UCSD-AML1 (cell line): ENCODE measurements around the gene RNF11.

Experiments
- DNase-seq: peaks from one replicate; lab custom pipeline; 2025; ENCODE audit not compliant: unreplicated experiment; lab: John Stamatoyannopoulos, UW

The RNF11 gene

GRCh38 chr1:51311826-51312225 is 75.8 kb downstream of the RNF11 start:
- DNase-seq = no peak

GRCh38 chr1:51312718-51313117 is 76.6 kb downstream of the RNF11 start:
- DNase-seq = no peak

GRCh38 chr1:51313268-51313852 is 77.3 kb downstream of the RNF11 start:
- DNase-seq = no peak

DNA sequence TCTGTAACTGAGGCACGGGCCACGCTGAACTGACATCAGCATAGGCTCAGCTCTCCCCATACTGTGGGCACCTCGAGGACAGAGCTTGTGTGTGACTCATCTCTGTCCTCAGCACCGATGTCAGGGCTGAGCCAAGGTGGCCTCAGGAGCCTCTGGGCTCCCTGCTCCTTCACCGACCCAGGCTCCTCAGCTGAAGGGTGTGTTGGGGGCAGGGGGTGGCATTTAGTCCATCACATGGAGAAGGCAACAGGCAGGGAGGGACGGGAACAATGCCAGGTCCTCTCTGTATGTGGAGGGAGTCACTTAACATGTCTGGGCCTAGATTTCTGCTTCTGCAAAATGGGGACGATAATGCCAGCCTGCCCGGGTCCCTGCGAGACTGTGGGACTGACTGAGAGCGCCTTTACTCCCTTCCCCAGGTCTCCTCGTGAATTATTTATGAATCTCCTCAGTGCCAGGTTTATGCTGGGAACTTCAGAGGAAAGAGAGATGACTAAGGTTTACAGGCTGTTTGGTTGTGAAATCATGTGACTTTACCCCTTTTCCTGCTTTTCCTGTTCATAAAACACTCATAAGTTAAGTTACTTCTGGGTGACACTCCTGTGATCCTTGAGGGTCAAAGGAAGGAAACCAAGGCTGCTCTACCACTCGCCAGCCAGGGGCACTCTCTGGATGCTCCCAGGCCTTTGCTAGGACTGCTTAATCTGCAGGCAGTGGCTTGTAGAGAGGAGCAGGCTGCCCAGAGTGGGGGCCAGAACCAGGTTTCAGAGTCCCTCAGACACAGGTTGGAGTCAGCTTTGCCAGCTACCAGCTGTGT is 78.1 kb downstream of the RNF11 start:
- DNase-seq = peak; percentile 46

- no peak for DNase-seq
These were observed 78.9 kb downstream of the RNF11 start for GRCh38 chr1:51314974-51315373.

DNA sequence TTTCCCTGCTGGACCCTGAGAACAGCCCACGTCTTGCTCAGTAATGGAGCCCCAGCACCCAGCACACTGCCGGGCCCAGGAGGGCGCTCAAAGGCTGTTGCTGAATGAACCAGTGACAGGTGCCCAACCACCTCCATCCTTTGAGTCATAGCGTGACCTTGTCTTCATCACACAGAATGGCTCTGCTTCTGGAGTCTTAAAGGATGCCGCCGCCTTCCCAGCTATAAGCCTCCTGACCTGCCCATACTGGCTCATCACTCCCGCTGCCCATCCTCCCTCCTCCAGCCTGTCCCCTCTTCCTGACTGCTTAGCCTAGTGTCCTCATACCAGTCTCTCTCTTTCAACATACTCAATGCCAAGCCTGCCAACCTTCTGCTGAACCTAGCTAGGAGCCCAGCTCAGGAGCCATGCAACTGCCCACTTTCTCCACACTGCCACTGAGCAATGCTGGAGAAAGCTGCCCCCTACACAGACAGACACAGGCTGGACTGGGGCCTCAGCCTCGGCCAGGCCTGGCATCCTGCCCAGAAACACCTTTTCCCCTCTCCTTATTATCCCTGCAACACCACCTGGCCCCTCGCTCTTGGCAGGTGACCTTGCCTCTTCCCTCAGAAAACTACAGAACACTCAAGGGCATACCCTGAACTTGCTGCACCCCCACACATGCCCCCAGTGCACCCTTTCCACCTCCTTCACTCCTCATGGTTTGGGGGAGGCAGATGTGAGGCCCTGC is 80.2 kb downstream of the RNF11 start:
- DNase-seq = no peak

DNA sequence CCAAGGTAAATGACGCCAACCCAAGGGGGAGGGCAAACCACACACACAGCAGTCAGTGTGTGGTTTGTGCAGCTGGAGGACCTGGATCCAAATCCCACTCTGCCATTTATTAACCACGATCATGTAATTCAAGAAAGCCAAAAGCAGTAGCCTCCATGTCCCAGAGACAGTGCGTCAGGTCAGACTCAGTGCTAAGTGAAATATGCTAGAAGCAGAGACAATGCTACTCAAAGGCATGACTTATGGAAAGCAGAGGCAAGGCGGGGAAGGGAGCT is 80.7 kb downstream of the RNF11 start:
- no peak for DNase-seq

GRCh38 chr1:51317798-51318197 is 81.7 kb downstream of the RNF11 start:
- DNase-seq = no peak

- no peak for DNase-seq
These were observed 85.2 kb downstream of the RNF11 start for GRCh38 chr1:51320967-51321923.

DNA sequence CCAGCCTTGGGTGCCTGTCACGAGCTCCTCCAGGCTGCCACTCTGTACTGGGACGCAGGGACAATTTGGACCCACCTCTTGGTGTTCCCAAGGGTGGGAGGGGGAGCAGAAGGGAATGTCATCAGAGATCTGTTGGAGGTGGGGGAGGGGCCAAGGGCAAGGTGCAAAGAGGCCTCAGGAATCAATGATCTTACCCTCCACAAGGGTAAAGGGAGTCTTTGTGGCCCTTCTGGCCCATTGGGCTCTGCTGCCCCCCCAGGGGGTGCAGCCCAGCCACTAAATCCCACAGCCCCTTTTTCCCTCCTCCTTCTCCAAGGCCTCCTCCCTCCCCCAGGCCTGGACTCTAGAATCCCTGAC is 85.8 kb downstream of the RNF11 start:
- DNase-seq = no peak

- no peak for DNase-seq
These were observed 86.5 kb downstream of the RNF11 start for GRCh38 chr1:51322417-51323101.
